ENCODE results near the gene TGFBR2.

- TF ChIP-seq EZH2phosphoT487 (IDR thresholded peaks at IDR 0.05; ENCODE audit: borderline replicate concordance, low read length), result no peak
- no peak for TF ChIP-seq EZH2 (IDR thresholded peaks at IDR 0.05; ENCODE audit: low read length, unreplicated experiment)
- no peak for TF ChIP-seq CTCF (conservative IDR thresholded peaks at IDR 0.05; ENCODE audit: low read depth, low read length)
These were observed 31.2 kb downstream of the TGFBR2 start for GRCh38 chr3:30637310-30638219.

Data from PC-3 (cell line).